ENCODE data around the gene GLIS1.

GRCh38 chr1:53735681-53736080 is 3.3 kb downstream of the GLIS1 start:
- TF ChIP-seq CTCF (optimal IDR thresholded peaks at IDR 0.05 in 1 of 3, IDR thresholded peaks at IDR 0.05 in 1 of 3, conservative IDR thresholded peaks at IDR 0.05 in 1 of 3; ENCODE audit: extremely low read depth in 1 of 3, insufficient read depth in 2 of 3, low read length in 3 of 3): no peak
- TF ChIP-seq EZH2 (IDR thresholded peaks at IDR 0.05; ENCODE audit: low read length): peak; percentile 10

Data from keratinocyte (primary cell).